Chondrocyte (in vitro differentiated cells): ENCODE results near the gene COA1. TPM values are rescaled to one million over a fixed set of nuclear protein-coding genes. Genes with fewer than 3 reads are reported as not detected.
A peak's percentile ranks its signal among the peaks of the same experiment; 100 is the strongest.

ENCODE experiments used
- DNase-seq: peaks from one replicate; pipeline ENCODE4 v3.0.0; 2021; ENCODE audit warnings: mixed read lengths, low spot score
- H3K27ac Mint-ChIP-seq: one replicate; pipeline ENCODE4 v1.8.0; 2021; ENCODE audit warnings: mild to moderate bottlenecking, moderate library complexity, mixed read lengths; ENCODE audit not compliant: unreplicated experiment
- H3K27me3 Mint-ChIP-seq: 2 replicates; pipeline ENCODE4 v1.8.0; 2021; ENCODE audit warnings: low read depth, mixed read lengths
- H3K36me3 Mint-ChIP-seq: 2 replicates; pipeline ENCODE4 v1.8.0; 2021; ENCODE audit warnings: low read depth, mixed read lengths
- H3K4me1 Mint-ChIP-seq: 2 replicates; pipeline ENCODE4 v1.8.0; 2021; ENCODE audit warnings: low read depth, mild to moderate bottlenecking, mixed read lengths
- H3K4me3 Mint-ChIP-seq: one replicate; pipeline ENCODE4 v1.8.0; 2021; ENCODE audit warnings: mild to moderate bottlenecking, moderate library complexity, mixed read lengths; ENCODE audit not compliant: unreplicated experiment
- H3K9me3 Mint-ChIP-seq: 2 replicates; pipeline ENCODE4 v1.8.0; 2021; ENCODE audit warnings: low read depth, mixed read lengths
- CTCF ChIP-seq: fragments of 200-600 bp; sonication (generic); IDR thresholded peaks from 2 replicates; pipeline ENCODE4 v1.5.0; 2021; ENCODE audit warnings: antibody characterized with exemption, mild to moderate bottlenecking, moderate library complexity
- total RNA-seq: library from RNA; stranded (reverse); gene quantifications from 3 replicates; pipeline ENCODE4 v1.2.1, GENCODE V29; 2021

COA1 gene
- total RNA-seq, 1 donor from 2014 or later, result 33.5 TPM

- Mint-ChIP-seq H3K9me3 (no peaks in the 10 kb centered on the region), H3K36me3 (peaks cover 4% of the 10 kb centered on the region), H3K27me3 (peaks cover 4% of the 10 kb centered on the region), H3K27ac (peak overlapping the region; percentile 69), H3K4me1 (peaks cover 30% of the 10 kb centered on the region), H3K4me3 (no peak overlapping the region)
- no peak for DNase-seq
- no peak for TF ChIP-seq CTCF
These were observed 27.2 kb upstream of the COA1 start for GRCh38 chr7:43756368-43757072.

- Mint-ChIP-seq H3K4me3 (no peak overlapping the region), H3K4me1 (peaks cover 26% of the 10 kb centered on the region), H3K9me3 (no peaks in the 10 kb centered on the region), H3K27ac (no peak overlapping the region), H3K27me3 (peaks cover 9% of the 10 kb centered on the region), H3K36me3 (peaks cover 2% of the 10 kb centered on the region)
- TF ChIP-seq CTCF, result no peak
- no peak for DNase-seq
These were observed 25.3 kb upstream of the COA1 start for GRCh38 chr7:43754596-43754995.

- Mint-ChIP-seq H3K27ac (no peak overlapping the region), H3K4me3 (no peak overlapping the region), H3K27me3 (peaks cover 12% of the 10 kb centered on the region), H3K4me1 (peaks cover 20% of the 10 kb centered on the region), H3K36me3 (peaks cover 2% of the 10 kb centered on the region), H3K9me3 (no peaks in the 10 kb centered on the region)
- DNase-seq, result no peak
- TF ChIP-seq CTCF, result no peak
These were observed 24.5 kb upstream of the COA1 start for GRCh38 chr7:43753843-43754242.

- H3K27me3 Mint-ChIP-seq, result peaks cover 15% of the 10 kb centered on the region
These were observed 24.0 kb upstream of the COA1 start for GRCh38 chr7:43753271-43753810.

GRCh38 chr7:43752411-43752810 is 23.1 kb upstream of the COA1 start:
- Mint-ChIP-seq H3K36me3 (peaks cover 2% of the 10 kb centered on the region), H3K9me3 (no peaks in the 10 kb centered on the region), H3K4me1 (peaks cover 13% of the 10 kb centered on the region), H3K4me3 (no peak overlapping the region), H3K27me3 (peaks cover 16% of the 10 kb centered on the region), H3K27ac (no peak overlapping the region)
- no peak for TF ChIP-seq CTCF
- no peak for DNase-seq

More at GRCh38 chr7:43753271-43753810, 24.0 kb upstream of the COA1 start:
- no peak overlapping the region for H3K4me3 Mint-ChIP-seq
- TF ChIP-seq CTCF, result no peak
- no peaks in the 10 kb centered on the region for H3K9me3 Mint-ChIP-seq
- no peak for DNase-seq
- peaks cover 20% of the 10 kb centered on the region for H3K4me1 Mint-ChIP-seq
- peaks cover 2% of the 10 kb centered on the region for H3K36me3 Mint-ChIP-seq
- H3K27ac Mint-ChIP-seq, result no peak overlapping the region
